Colonic mucosa (tissue), 4 donors: Measurements from ENCODE around the gene PPIF. TPM values are rescaled to one million over a fixed set of nuclear protein-coding genes. Genes with fewer than 3 reads are reported as not detected.
A peak's percentile ranks its signal among the peaks of the same experiment; 100 is the strongest.

Experiments used
- DNase-seq: peaks from one replicate; pipeline ENCODE4 v3.0.0-alpha.2; 2020
- H3K27ac ChIP-seq: fragments of 200-600 bp; one replicate; pipeline ENCODE4 v1.8.0; 2021
- H3K27me3 ChIP-seq: fragments of 200-600 bp; one replicate; pipeline ENCODE4 v1.8.0; 2021
- H3K36me3 ChIP-seq: fragments of 200-600 bp; one replicate; pipeline ENCODE4 v1.8.0; 2021
- H3K4me1 ChIP-seq: fragments of 200-600 bp; one replicate; pipeline ENCODE4 v1.8.0; 2021; ENCODE audit warnings: mild to moderate bottlenecking
- H3K4me3 ChIP-seq: fragments of 200-600 bp; one replicate; pipeline ENCODE4 v1.8.0; 2021
- H3K9ac ChIP-seq, 2 donors: one replicate each; pipeline ENCODE4 v1.7.0; 2013; ENCODE audit warnings: control low read depth in 2 of 2, low read depth in 2 of 2, low read length in 2 of 2
- H3K9me3 ChIP-seq: fragments of 200-600 bp; one replicate; pipeline ENCODE4 v1.8.0; 2021
- CTCF ChIP-seq: fragments of 200-600 bp; IDR thresholded peaks from one replicate; pipeline ENCODE4 v1.8.0; 2022; ENCODE audit warnings: antibody characterized with exemption, mild to moderate bottlenecking
- intact Hi-C: fragments of 100-400 bp; cut with DNase I; formaldehyde crosslinking; loops from one replicate; pipeline ENCODE4 v1.14.1; 2022
- total RNA-seq, 2 donors: library from RNA; stranded (reverse); fragmentation: NEBNext Ultra II Directional in 1 of 2; extraction: Animal tissue kit (Norgen Biotek cat#: 25700) in 1 of 2; gene quantifications; one replicate each; pipeline ENCODE4 v1.2.1, GENCODE V29; 2021
- donor health status: healthy.
- donor health status: DM: no; HTN: no; CAD: no.
- donor health status: DM: no; HTN: no; CAD: no.

The PPIF gene
- total RNA-seq, 2 donors from 2014 or later, result 99.3 to 154 TPM

- Histone ChIP-seq H3K4me3 (no peak overlapping the region), H3K9ac (no peak overlapping the region), H3K36me3 (no peaks in the 10 kb centered on the region), H3K27me3 (no peaks in the 10 kb centered on the region), H3K9me3 (no peaks in the 10 kb centered on the region), H3K27ac (no peak overlapping the region), H3K4me1 (no peaks in the 10 kb centered on the region)
- TF ChIP-seq CTCF, result no peak
- intact Hi-C loops, result no loop called here
- DNase-seq, result no peak
These were observed 6.5 kb upstream of the PPIF start for GRCh38 chr10:79340646-79341244.

DNA sequence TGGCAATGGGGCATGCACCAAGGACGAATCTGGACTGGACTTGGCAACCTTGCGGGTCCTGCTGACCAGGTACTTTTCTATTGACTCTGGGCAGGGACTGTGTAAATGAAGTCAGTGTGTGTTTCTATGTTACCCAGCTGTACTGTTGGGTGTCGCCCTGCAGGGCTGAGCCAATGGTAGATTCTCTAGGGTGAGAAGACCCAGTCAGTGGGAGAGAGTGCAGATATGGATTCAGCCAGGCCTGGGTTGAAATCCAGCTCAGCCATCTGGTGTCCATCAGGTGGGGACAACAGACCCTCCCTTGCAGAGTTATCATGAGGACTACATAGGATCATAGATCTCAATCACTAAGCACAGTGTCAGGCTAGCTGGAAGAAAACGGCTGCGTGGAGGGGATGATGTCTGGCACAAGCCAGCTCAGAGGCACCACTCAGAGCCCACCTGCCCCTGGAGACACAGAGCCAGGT, 4.9 kb upstream of the PPIF start:
- Histone ChIP-seq H3K4me1 (no peaks in the 10 kb centered on the region), H3K9me3 (no peaks in the 10 kb centered on the region), H3K4me3 (no peak overlapping the region), H3K9ac (no peak overlapping the region), H3K36me3 (no peaks in the 10 kb centered on the region), H3K27me3 (no peaks in the 10 kb centered on the region), H3K27ac (no peak overlapping the region)
- intact Hi-C loops, result no loop called here
- no peak for TF ChIP-seq CTCF
- no peak for DNase-seq

GRCh38 chr10:79342811-79343561, 4.3 kb upstream of the PPIF start:
- no peak overlapping the region for H3K9ac ChIP-seq
- intact Hi-C loops, result no loop called here
- peak; percentile 51 for DNase-seq
- H3K36me3 ChIP-seq, result no peaks in the 10 kb centered on the region
- no peaks in the 10 kb centered on the region for H3K9me3 ChIP-seq
- no peak overlapping the region for H3K27ac ChIP-seq
- no peaks in the 10 kb centered on the region for H3K27me3 ChIP-seq
- H3K4me3 ChIP-seq, result no peak overlapping the region
- H3K4me1 ChIP-seq, result no peaks in the 10 kb centered on the region
- no peak for TF ChIP-seq CTCF

DNA sequence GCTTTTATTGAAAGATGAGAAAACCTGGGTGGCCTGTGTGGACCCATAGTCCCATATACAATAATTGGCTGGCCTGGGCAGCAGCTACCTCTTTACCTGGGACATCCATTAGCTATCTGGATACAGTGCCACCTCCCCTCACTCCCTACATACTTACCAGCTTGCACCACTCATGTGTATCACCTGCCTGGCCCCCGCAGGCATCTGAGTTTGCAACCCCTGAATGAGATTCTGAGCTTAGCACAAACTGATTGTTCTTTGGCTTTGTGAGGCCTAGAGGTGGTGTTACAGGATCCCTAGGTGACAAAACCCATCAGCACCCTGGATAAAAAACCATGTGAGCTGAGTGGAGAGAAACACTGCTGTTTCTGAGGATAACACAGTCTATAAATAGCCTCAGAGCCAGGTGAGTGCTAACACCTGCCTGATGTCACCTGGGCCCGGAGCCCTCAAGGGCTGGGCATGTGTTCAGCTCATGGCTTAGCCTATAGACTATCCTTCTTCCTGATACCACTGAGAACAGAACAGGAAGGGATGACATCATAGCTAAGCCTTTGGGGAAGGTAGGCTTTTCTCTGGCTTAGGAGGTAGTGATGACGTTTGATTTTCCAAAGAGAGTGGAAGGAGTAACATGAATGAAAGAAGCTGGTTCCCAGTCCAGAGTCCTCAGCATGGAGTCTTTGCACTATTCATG, 2.6 kb upstream of the PPIF start:
- Histone ChIP-seq H3K36me3 (no peaks in the 10 kb centered on the region), H3K4me1 (peaks cover 11% of the 10 kb centered on the region), H3K9me3 (no peaks in the 10 kb centered on the region), H3K4me3 (no peak overlapping the region), H3K9ac (no peak overlapping the region), H3K27ac (no peak overlapping the region), H3K27me3 (no peaks in the 10 kb centered on the region)
- TF ChIP-seq CTCF, result no peak
- intact Hi-C loops, result no loop called here
- DNase-seq, result no peak

- Histone ChIP-seq H3K4me1 (peaks cover 12% of the 10 kb centered on the region), H3K36me3 (peaks cover 2% of the 10 kb centered on the region), H3K9me3 (no peaks in the 10 kb centered on the region), H3K4me3 (no peak overlapping the region), H3K9ac (no peak overlapping the region), H3K27ac (no peak overlapping the region), H3K27me3 (no peaks in the 10 kb centered on the region)
- TF ChIP-seq CTCF, result no peak
- intact Hi-C loops, result no loop called here
- DNase-seq, result peak; percentile 17
These were observed 1.8 kb upstream of the PPIF start for GRCh38 chr10:79345241-79346011.
